Measurements from ENCODE around the gene KRT72.

Gene KRT72

GRCh38 chr12:52636592-52637258 lies 35.5 kb upstream of the KRT72 start:
- Histone ChIP-seq H3K79me2 (ENCODE audit: low read length) (no peaks in the 10 kb centered on the region), H3K4me3 (ENCODE audit: low read length) (no peak overlapping the region), H3K36me3 (replicated peaks; ENCODE audit: low read depth, low read length) (no peaks in the 10 kb centered on the region), H3K27ac (ENCODE audit: low read length) (no peak overlapping the region), H3K27me3 (ENCODE audit: low read depth, low read length) (peaks cover 40% of the 10 kb centered on the region), H3K9ac (ENCODE audit: low read length) (no peak overlapping the region), H3K4me1 (ENCODE audit: low read length) (no peaks in the 10 kb centered on the region), H3K4me2 (ENCODE audit: low read length) (no peak overlapping the region), H4K20me1 (ENCODE audit: insufficient read depth, low read length) (no peaks in the 10 kb centered on the region), H2AFZ (ENCODE audit: low read depth, low read length) (no peak overlapping the region), H3K9me3 (ENCODE audit: insufficient read depth, low read length) (no peaks in the 10 kb centered on the region)
- TF ChIP-seq CTCF (IDR thresholded peaks at IDR 0.05; ENCODE audit: low read depth, low read length) (no peak), EZH2phosphoT487 (IDR thresholded peaks at IDR 0.05; ENCODE audit: low read depth) (no peak)

GRCh38 chr12:52636189-52636588 lies 34.9 kb upstream of the KRT72 start:
- TF ChIP-seq EZH2phosphoT487 (IDR thresholded peaks at IDR 0.05; ENCODE audit: low read depth) (no peak), CTCF (IDR thresholded peaks at IDR 0.05; ENCODE audit: low read depth, low read length) (no peak)
- Histone ChIP-seq H3K27ac (ENCODE audit: low read length) (no peak overlapping the region), H4K20me1 (ENCODE audit: insufficient read depth, low read length) (no peaks in the 10 kb centered on the region), H3K4me3 (ENCODE audit: low read length) (no peak overlapping the region), H3K4me2 (ENCODE audit: low read length) (no peak overlapping the region), H3K27me3 (ENCODE audit: low read depth, low read length) (peaks cover 39% of the 10 kb centered on the region), H2AFZ (ENCODE audit: low read depth, low read length) (no peak overlapping the region), H3K9ac (ENCODE audit: low read length) (no peak overlapping the region), H3K9me3 (ENCODE audit: insufficient read depth, low read length) (no peaks in the 10 kb centered on the region), H3K79me2 (ENCODE audit: low read length) (no peaks in the 10 kb centered on the region), H3K4me1 (ENCODE audit: low read length) (no peaks in the 10 kb centered on the region), H3K36me3 (replicated peaks; ENCODE audit: low read depth, low read length) (no peaks in the 10 kb centered on the region)

GRCh38 chr12:52634266-52635056 lies 33.2 kb upstream of the KRT72 start:
- H3K79me2 ChIP-seq (ENCODE audit: low read length): no peaks in the 10 kb centered on the region
- H3K9me3 ChIP-seq (ENCODE audit: insufficient read depth, low read length): no peaks in the 10 kb centered on the region
- H3K4me1 ChIP-seq (ENCODE audit: low read length): peaks cover 5% of the 10 kb centered on the region; the same call in 1 of the 2 replicates
- no peak overlapping the region for H3K4me3 ChIP-seq (ENCODE audit: low read length)
- H3K9ac ChIP-seq (ENCODE audit: low read length): no peak overlapping the region
- H3K4me2 ChIP-seq (ENCODE audit: low read length): no peak overlapping the region
- H2AFZ ChIP-seq (ENCODE audit: low read depth, low read length): no peak overlapping the region
- no peaks in the 10 kb centered on the region for H3K36me3 ChIP-seq (replicated peaks; ENCODE audit: low read depth, low read length)
- TF ChIP-seq EZH2phosphoT487 (IDR thresholded peaks at IDR 0.05; ENCODE audit: low read depth) (no peak), CTCF (IDR thresholded peaks at IDR 0.05; ENCODE audit: low read depth, low read length) (no peak)
- H3K27ac ChIP-seq (ENCODE audit: low read length): no peak overlapping the region
- H4K20me1 ChIP-seq (ENCODE audit: insufficient read depth, low read length): no peaks in the 10 kb centered on the region
- H3K27me3 ChIP-seq (ENCODE audit: low read depth, low read length): peaks cover 28% of the 10 kb centered on the region

- Histone ChIP-seq H3K4me3 (ENCODE audit: low read length) (no peak overlapping the region), H3K9me3 (ENCODE audit: insufficient read depth, low read length) (no peaks in the 10 kb centered on the region), H2AFZ (ENCODE audit: low read depth, low read length) (no peak overlapping the region), H3K27ac (ENCODE audit: low read length) (no peak overlapping the region), H3K4me2 (ENCODE audit: low read length) (no peak overlapping the region; the same call in 1 of the 2 replicates), H3K9ac (ENCODE audit: low read length) (no peak overlapping the region), H3K4me1 (ENCODE audit: low read length) (peaks cover 5% of the 10 kb centered on the region; the same call in 1 of the 2 replicates), H3K79me2 (ENCODE audit: low read length) (no peaks in the 10 kb centered on the region), H3K27me3 (ENCODE audit: low read depth, low read length) (peaks cover 18% of the 10 kb centered on the region; the same call in 1 of the 2 replicates), H3K36me3 (replicated peaks; ENCODE audit: low read depth, low read length) (no peaks in the 10 kb centered on the region), H4K20me1 (ENCODE audit: insufficient read depth, low read length) (no peaks in the 10 kb centered on the region)
- no peak for TF ChIP-seq EZH2phosphoT487 (IDR thresholded peaks at IDR 0.05; ENCODE audit: low read depth)
- no peak for TF ChIP-seq CTCF (IDR thresholded peaks at IDR 0.05; ENCODE audit: low read depth, low read length)
These were observed 32.1 kb upstream of the KRT72 start for GRCh38 chr12:52633383-52633782.

Data from OCI-LY3 (cell line).